HG02938 (cell line): ENCODE data around the gene SMIM1.

Experiments
- ATAC-seq: cut with Tn5 transposase; IDR thresholded peaks from one replicate; pipeline ENCODE4 v1.9.1; 2021; ENCODE audit warnings: mild to moderate bottlenecking, moderate library complexity; ENCODE audit not compliant: unreplicated experiment

SMIM1 gene

DNA sequence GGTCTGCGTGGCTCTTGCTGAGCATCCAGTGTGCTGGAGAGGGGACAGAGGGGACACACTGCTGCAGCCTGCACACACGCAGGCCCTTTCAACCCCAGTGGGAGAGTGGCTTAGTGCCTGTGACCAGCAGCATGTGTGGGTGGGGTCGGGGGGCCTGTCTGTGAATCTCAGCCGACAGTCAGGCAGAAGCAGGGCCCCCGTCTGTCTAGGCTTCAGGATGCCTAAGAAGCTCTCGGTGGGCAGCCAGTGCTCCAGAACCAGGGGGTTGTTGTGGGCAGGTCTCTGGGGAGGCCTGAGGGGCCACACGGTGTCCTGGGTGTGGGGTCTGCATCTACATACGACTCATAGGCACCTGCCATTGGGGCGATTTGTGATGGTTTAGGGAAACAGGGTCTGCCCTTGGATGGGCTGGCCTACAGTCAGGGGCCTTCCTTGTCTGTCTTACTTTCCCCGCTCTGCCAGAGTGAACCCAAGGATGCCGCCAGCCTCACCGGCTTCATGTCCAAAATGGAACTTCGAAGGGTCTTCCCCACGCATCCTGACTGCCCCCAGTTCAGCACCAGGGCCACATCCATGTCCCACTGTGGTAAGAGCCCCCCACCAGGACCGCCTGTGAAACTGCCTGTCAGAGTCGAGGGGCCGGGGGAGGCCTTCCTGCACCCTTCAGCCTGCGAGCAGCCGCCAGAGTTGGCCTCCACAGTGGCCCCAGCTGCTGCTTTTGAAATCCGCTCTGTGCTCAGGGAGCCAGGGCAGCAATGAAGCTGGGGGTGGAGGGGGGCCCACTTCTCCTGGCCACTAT, 18.7 kb upstream of the SMIM1 start:
- no peak for ATAC-seq

DNA sequence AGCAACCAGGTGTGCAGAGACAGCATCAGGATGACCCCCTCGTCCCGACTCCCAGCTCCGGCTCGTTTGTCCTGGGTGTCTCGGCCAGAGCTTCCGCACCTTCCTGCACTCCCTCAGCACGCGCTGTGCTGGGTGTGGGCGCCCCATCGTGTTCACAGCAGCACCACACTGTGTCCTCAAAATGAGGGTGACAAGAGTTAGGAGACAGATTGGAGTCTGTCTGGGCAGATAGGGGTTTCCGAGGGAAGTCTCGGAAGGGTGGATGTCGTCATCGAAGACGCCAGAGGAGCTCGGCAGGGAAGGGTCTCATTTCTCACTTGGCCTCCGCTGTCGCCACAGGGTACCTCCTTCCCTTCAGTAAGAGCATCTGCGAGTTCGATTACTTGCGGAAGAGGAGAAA, 16.2 kb upstream of the SMIM1 start:
- ATAC-seq, result no peak

DNA sequence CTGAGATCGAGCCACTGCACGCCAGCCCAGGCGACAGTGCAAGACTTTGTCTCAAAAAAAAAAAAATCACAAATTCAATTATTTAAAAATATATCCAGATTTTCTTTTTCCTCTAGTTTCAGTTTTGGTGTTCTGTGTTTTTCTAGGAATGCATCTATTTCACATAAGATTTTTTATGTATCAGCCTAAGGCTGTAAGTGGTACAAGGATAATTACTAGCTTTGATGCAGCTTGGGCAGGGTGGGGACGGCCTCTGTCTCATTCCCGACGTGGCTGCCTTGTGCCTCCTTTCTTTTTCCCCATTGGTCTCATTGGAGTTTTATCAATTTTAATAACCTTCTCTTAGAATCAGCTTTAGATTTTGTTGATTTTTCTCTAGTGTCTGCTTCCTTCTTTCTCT, 13.4 kb upstream of the SMIM1 start:
- ATAC-seq, result no peak

DNA sequence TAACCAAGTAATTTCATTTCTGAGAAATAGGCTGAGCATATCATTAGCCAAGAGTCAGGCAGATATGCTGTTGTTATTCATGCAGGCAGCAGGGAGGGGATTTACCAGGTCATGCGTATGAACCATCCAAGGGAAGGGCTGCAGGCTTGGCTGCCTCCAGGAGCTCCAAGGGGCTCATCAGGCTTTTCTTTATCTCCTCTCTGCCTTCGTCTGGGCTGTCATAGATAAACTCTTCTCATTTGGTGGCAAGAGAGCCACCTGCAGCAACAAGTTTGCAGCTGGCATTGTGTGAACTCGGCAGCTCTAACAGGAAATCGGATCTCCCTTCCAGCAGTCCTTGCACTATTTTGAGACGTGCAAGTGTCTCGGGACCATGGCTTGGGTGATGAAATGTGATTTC, 12.8 kb upstream of the SMIM1 start:
- no peak for ATAC-seq

DNA sequence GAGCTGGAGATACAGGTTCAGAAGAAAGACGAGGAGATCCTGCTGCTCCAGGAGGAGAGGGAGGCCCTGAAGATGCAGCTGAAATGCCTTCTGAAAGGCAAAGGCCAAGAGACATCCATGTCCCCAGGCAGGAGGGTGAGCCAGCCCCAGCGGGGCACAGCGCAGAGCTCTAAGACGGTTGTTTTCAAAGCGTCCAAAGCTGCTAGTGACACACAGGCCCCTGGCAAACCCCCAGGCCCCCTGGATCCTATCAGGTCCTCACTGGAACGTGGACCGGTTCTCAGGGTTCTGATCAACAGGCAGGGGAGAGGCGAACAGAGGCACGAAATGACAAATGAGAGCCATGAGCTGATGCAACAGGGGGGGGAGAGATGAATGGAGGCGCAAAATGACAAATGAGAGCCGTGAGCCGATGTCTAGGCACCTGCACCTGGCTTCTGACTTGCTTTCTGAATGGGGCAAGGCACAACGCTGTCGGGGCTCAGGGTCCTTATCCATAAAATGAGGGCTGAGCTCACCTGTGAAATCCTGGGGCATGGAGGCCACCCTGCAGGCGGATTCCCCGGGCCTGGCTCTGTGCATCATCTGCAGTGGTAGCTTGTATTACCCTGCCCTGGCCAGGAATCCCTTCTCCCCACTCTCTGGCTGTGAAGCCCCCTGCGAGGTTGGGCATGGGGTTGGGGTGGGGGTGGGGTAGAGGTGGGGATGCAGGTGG, 11.1 kb upstream of the SMIM1 start:
- no peak for ATAC-seq

DNA sequence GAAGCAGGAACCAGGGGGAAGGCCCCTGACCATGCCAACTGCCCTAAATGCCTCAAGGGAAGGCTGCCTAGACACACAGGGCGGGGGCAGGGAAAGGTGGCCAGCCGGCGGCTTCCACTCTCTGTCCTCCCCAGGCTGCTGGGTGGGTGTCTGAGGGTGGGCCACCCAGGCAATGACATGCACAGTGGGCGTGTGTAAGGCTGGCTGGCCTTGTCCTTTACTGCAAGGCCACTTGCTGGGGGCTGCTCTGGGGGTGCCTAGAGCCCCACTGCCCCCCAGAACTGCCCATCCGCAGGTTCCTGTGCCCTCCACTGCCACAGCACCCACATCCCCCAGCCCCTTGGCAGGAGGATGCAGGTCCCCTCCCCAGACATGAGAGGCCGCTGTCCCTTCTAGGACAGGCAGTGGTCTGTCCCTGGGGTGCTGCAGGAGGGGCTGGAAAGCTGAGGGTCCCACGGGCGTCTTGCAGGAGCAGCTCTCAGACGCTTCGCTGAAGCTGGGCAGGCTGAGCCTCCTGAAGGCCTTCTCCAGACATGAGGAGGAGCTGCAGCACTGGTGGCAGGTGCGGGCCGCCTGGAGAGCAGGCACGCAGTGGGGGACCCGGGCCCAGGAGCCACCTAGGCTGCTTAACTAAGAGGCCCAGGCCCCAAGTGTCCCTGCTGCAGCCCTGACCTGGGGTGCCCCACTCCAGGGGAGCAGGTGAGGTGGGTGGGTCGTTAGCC, 10.2 kb upstream of the SMIM1 start:
- no peak for ATAC-seq

DNA sequence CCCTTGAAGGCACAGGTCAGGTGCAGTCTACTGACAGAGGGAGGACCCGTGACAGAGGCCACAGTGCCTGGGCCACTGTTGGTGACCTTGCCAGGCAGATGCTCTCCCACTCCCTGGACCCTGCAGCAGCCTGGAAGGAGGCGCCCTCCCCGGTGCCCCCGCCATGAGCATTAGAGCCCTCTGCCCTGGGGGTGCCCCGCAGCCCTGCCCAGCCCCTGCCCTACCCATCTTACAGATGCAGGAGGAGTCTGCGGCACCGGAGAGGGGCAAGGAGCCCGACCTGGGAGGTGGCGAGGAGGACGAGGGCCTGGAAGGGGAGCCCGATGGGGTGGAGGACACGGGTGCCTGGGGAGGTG, 9.7 kb upstream of the SMIM1 start:
- ATAC-seq, result no peak

DNA sequence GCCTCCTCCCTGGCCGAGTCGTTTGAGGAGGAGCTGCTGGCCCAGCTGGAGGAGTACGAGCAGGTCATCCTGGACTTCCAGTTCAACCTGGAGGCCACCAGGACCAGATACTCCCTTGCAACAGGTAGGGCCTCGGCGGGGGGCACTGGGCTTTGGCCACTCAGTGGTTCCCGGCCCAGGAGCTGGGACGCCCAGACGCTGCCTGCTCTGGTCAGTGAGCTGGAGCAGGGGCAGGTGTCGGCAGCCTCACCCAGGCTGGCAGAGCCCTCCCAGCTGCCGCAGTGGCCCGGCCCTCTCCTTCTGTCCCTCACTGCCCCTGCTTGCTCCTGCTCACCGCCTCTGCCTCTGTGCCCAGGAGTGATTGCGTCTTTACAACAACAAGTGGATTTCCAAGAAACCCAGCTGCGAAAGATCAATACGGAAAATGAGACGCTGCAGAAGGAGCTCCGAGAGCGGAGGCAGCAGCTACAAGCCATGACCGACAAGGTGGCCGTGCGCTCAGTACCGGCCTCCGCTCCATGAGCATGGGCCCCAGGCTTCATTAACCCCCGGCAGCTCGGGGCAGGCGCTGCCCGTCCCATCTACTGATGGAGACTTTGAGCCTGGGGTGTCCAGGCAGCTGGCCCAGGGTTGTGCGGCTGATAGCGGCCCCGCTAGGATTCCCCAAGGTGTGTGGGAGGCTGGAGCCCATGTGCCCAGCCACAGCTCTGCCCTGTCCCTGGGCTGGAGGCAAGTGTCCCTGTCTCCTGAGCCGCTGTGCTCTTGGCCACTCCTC, 9.0 kb upstream of the SMIM1 start:
- ATAC-seq, result no peak

DNA sequence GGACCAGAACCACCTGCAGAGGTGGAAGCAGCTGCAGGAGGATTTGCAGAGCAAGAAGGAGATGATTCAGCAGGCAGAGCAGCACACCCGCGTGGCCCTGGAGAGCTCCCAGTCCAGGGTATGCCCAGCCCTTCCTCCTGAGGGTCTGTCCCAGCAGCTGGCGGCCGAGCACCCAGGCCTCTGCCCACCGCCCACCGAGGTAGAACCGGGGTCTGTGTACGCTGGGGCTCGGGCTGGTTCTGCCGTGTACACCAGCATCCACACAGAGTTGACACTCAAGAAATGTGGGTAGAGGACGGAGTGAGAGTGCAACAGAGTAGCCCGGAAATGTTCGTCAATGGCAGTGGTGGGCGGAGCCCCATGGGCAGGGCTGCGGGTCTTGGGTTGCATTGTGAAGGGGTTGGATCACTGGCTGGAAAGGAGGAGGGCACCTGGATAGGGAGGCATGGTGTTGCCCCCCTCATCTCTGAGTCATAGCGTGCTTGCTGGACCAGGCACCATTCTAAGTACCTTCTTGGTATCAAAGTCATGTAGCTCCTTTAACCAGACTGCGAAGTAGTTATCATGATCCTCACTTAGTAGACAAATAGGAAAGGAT, 5.1 kb upstream of the SMIM1 start:
- ATAC-seq, result no peak

DNA sequence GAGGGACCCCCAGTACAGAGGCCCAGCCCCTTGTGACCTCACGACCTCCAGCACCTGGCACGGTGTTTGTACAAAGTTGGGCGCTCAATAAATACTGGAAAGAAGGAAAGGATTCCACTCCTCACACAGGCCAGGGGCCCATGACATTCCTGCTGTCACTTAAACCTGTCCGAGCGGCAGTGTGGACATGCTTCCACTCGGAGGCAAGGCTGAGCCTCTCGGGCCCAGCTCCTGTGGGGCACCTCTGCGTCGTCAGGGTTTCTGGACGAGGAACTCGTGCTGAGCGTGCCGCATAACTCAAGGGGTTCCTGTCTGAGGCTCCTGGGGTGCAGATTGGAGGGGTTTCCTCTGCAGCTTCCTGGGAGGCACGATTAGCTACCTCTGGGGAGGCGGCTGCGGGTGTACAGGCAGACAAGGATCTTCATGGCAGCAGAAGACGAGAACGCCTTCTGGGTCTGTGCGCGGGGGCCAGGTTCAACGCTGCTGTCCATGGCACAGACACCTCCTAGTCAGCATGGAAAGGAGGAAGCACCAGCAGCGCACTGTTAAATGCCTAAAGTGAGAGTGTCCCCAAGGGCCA, 3.6 kb upstream of the SMIM1 start:
- no peak for ATAC-seq

DNA sequence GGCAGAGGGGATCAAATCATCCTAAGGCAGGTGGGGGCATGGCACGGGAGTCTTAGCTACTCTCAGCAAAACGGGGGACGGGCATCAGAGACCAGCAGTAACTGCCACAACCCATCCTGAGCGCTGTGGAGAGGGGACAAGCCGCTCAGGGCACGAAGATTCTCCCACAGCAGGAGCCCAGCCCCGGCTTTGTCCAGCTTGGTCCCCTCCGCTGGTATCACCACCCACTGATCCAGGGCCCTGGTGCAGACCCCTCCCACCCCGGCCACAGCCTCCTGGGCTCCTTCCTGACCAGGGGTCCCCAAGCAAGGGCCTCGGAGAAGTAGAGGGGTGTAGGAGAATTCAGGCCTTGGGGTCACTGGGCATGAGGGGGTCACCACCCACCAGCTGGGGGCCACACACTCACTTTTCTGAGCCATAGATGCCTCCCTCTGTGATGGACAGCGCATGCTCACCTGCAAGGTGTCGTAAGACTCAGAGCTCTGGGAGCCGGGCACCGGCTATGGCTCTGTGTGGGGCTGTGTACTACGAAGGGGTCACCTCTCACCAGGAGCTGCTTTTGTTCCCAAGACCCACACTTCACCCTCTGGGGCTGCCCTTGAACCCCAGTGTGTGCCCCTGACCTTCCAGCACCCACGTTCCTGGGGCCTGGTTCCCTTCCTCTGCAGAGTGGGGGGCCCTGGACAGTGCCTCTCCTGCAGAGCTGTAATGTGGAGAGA, 2.3 kb upstream of the SMIM1 start:
- no peak for ATAC-seq

DNA sequence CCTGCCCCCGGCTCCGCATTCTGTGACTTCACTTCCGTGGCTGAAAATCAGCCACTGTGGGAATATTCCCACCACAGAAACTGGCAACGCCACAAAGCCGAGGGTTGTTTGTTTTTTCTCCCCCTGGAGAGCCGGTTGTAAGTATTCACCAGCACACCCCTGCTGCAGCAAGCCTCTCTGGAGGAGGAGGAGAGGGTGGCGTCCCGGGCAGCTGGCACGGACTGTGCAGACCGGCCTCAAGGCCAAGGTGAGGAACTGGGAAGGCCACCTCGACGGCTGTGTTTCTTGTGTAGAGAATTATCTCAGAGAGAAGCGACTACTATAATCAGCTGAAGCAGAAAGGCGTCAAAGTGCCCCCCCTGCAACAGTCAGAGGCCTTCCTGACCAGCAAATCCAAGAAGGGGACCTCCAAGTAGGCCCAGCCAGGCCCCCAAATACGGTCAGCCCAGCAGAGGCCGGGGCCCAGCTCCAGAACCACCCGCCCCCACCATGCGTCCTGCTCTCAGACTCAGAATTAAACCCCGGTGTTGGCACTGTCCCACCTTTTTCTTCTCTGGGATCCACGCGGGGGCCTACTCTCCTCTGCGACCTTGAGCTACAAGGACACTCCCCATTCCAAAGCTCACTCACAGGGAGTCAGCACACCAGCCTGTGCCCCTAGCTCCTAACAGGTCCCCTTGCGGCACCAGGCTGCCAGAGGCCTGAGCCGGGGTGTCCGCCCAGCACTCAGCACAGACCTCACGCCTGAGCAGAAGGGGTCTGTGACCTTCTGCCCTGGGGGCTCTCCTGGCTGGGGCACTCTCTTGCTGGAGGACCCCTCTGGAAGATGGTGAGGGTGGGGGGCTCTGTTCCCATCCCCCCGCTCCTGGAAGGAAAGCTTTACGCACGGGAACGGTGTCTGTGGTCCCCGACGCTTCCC, 1.2 kb upstream of the SMIM1 start:
- ATAC-seq, result no peak

DNA sequence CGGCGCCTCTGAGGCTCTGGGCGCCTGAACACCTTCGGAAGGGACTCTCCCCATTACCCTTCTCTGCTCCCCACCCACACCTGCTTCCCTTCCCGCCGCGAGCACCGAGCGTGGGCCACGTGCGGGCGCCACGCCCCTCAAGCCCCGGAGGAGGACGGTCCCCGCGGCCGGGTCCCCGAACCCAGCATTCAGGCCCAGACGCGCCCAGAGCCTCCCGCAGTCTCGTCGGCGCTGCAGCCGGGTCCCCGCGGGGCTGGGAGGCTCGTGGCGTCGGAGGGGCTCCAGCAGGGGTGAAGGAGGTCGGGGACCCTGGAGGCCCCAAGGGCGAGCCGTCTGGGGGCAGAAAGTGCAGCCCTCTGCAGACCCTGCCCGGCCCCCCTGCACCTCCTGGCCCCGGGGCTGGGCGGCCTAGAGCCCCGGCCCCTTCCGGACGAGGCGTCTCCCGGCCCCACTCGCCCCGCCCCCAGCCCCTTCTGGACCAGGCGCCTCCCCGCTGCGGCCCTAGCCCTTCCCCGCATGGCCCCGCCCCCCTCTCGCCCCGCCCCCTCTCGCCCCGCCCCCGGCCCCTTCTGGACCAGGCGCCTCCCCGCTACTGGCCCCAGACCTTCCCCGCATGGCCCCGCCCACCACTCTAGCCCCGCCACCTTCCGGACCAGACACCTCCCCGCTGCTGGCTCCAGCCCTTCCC, 378 bp upstream of the SMIM1 start:
- no peak for ATAC-seq

DNA sequence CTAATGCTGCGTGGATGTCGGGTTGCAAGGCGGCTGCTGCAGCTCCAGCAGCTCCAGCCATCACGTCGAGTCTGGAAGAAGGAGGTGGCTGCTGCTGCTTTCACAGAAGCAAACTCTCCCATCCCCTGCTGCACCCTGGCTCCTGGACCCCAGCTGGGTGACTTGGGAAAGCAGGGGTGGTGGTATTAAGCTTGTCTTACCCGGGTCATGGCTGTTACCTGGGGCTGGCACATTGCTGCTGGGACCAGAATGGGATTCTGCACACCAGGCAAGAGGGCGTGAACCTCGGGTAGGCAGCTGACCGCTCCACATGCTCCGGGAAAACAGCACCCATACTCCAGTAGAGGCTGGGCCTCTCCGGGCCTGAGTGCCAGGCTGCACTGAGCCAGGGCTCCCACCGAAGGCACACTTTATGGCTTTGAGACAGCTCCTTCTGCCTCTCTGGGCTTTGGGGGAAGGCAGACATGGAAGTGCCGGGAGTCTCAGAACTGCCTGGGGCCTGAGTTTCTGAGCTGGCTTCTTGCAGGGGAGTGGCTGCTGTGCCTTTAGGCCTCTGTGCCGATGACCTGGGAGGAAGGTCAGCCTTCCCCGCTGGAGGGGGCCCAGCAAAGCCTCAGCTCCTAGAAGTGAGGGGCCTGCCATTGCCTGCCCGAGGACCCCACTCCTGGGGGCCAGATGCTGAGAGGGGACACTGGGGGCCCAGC, 1.2 kb downstream of the SMIM1 start:
- no peak for ATAC-seq

DNA sequence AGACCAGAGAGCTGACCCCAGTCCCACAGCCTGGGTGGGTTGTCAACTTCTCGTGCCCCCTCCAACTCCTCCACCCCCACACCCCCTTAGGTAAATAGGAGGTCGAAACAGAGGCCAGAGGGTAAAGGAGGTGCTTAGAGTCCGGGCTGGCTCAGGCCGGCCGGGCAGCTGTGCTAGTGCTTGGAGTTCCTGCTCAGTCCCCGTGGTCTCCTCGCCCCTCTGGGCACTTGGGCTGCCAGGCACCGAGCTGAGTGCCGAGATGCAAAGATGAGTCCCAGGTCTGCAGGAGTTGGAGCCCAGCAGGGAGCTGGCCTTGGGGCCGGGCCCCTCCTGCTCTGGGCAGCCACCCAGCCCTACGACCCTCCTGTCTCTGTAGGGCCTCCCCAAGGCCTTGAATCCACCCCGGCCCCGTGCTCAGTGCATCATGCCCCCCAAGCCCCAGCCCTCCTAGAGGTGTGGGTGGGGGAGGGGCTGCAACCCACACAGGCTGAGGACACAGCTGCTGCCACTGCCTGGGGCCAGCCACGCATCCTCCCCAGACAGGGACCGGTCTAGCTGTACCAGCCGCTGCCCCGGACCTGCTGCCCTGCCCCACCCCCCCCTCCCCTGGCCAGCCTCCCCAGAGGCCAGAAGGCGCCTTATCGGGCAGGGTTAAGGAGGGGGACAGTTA, 1.9 kb downstream of the SMIM1 start:
- no peak for ATAC-seq

DNA sequence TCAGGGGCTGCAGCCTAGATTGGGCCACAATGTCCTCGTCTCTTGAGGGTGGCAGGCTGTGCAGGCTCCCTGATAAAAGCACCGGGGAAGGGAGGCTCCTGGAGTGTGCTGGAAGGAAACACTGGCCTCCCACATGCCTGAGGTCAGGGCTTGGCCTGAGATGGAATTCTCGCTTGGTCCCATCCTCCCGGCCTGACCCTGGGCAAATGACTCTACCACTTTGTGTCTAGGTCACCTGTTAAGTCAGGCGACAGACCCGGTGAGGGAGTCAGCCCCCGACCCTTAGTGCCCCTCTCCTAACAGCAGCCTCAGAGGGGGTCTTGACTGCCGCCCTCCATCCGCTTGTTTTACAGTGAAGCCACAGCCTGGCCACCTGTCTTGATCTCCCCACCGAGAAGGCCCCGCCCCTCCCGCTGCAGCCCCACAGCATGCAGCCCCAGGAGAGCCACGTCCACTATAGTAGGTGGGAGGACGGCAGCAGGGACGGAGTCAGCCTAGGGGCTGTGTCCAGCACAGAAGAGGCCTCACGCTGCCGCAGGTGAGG, 2.5 kb downstream of the SMIM1 start:
- no peak for ATAC-seq
